Measurements from ENCODE around the gene POLD4. TPM values are rescaled to one million over a fixed set of nuclear protein-coding genes. Genes with fewer than 3 reads are reported as not detected.
A peak's percentile ranks its signal among the peaks of the same experiment; 100 is the strongest.

POLD4 gene
- total and polyA plus RNA-seq, 2 donors (not counting 1 experiment from before 2014, with no cell fraction given): 32.4 to 36.3 TPM

DNA sequence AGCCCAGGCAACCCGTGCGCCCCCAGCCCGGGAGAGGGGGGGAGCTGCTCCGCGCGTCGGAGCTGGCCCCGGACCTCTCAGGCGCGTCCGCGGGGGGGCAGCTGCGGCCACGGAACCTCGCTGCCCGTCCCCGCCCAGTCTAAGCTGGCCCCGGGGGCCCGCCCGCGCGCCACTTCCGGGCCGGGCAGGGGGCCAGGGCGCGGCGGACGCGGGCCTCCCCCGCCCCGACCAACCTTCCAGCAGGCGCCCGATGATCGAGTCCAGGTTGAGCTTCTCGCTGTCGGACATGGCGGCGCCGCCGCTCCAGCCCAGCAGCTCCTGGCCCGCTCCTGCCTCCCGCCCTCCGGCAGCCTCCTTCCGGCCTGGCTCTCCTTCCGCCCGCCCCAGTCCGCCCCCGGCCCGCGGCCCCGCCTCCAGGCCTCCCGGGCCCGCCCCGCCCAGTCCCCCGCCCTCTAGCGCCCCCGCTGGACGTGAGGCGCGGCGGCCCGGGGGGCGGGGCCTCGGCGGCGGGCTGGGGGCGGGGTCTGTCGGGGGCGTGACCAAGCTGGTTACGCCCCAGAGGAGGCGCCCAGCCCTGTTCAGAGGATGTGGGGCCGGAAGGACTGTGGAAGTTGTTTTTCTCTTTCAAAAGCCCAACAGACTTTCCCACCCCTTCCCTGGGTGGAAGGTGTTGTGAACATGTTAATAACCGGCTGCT lies 48.3 kb upstream of the POLD4 start, which contains the start of gene PPP1CA:
Gene PPP1CA, minus strand, starts transcription at position 364 of the 697 bp plus-strand sequence. Its CDS starts 76 bp downstream, at position 288.
- Histone ChIP-seq H4K20me1 (ENCODE audit: control insufficient read depth, extremely low read depth, insufficient read depth, low read length) (no peaks in the 10 kb centered on the region), H3K4me1 (ENCODE audit: control insufficient read depth, extremely low read depth, insufficient read depth, low read length) (peaks cover 6% of the 10 kb centered on the region), H3K4me2 (ENCODE audit: extremely low read depth, insufficient read depth, low read length) (peak within 1 kb of the TSS; percentile 94), H3K79me2 (ENCODE audit: control insufficient read depth, insufficient read depth, low read length) (peaks cover 24% of the 10 kb centered on the region), H3K9ac (ENCODE audit: insufficient read depth, low read length) (peak within 1 kb of the TSS; percentile 86), H3K4me3 (replicated peaks in 1 of 4; ENCODE audit: control extremely low read depth in 1 of 4, insufficient read depth in 1 of 4, low read depth in 3 of 4, low read length in 4 of 4) (peak within 1 kb of the TSS; percentile 80 to 99 (median 92)), H3K36me3 (ENCODE audit: control insufficient read depth, insufficient read depth, low read length) (peaks cover 20% of the 10 kb centered on the region), H2AFZ (ENCODE audit: low read length) (peak within 1 kb of the TSS; percentile 91), H3K27me3 (ENCODE audit: control insufficient read depth, insufficient read depth, low read length) (no peaks in the 10 kb centered on the region), H3K27ac (ENCODE audit: insufficient read depth, low read length) (peak within 1 kb of the TSS; percentile 89), H3K9me3 (ENCODE audit: control insufficient read depth, insufficient read depth, low read depth, low read length) (no peaks in the 10 kb centered on the region)
- TF ChIP-seq CTCF (conservative IDR thresholded peaks at IDR 0.05 in 1 of 2, IDR thresholded peaks at IDR 0.05 in 1 of 2; ENCODE audit: low read depth in 1 of 2, low read length in 2 of 2): no peak
- TF ChIP-seq EZH2 (IDR thresholded peaks at IDR 0.05; ENCODE audit: low read length, missing control alignments): no peak
- peak; percentile 79 to 88 for DNase-seq (ENCODE audit: low read depth in 2 of 2)

DNA sequence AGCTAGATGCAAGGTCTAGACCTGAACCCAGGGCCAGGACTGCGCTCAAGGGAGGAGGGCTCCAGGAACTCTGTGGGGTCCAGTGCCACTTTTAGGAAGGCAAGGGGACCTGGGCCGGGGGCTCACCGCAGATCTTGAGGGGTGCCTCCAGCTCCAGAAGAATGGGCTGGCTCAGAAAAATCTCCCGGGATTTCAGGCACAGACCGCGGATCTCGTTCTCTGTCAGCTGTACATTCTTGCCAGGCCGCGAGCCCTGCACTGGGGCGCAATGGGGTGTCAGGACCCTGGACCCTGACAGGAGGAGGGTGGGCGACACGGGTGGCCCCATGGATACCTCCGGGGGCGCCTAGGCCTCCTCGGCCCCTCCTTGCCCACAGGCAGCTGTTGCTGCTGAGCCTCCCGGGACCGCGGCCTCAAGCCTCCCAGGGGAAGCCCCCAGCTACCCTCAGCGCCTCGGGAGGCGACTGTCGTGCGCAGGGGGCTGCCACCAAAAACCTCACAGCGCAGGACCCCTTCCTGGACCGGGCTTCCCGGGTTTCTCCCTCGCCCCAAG lies 47.7 kb upstream of the POLD4 start:
- no peak for TF ChIP-seq CTCF (conservative IDR thresholded peaks at IDR 0.05 in 1 of 2, IDR thresholded peaks at IDR 0.05 in 1 of 2; ENCODE audit: low read depth in 1 of 2, low read length in 2 of 2)
- no peak for TF ChIP-seq EZH2 (IDR thresholded peaks at IDR 0.05; ENCODE audit: low read length, missing control alignments)
- Histone ChIP-seq H3K27ac (ENCODE audit: insufficient read depth, low read length) (peak overlapping the region; percentile 89), H3K4me3 (replicated peaks in 1 of 4; ENCODE audit: control extremely low read depth in 1 of 4, insufficient read depth in 1 of 4, low read depth in 3 of 4, low read length in 4 of 4) (peak overlapping the region; percentile 80 to 99 (median 92)), H3K9me3 (ENCODE audit: control insufficient read depth, insufficient read depth, low read depth, low read length) (no peaks in the 10 kb centered on the region), H3K36me3 (ENCODE audit: control insufficient read depth, insufficient read depth, low read length) (peaks cover 20% of the 10 kb centered on the region), H3K4me2 (ENCODE audit: extremely low read depth, insufficient read depth, low read length) (peak overlapping the region; percentile 94), H4K20me1 (ENCODE audit: control insufficient read depth, extremely low read depth, insufficient read depth, low read length) (no peaks in the 10 kb centered on the region), H3K4me1 (ENCODE audit: control insufficient read depth, extremely low read depth, insufficient read depth, low read length) (peaks cover 6% of the 10 kb centered on the region), H2AFZ (ENCODE audit: low read length) (no peak overlapping the region), H3K9ac (ENCODE audit: insufficient read depth, low read length) (peak overlapping the region; percentile 86), H3K79me2 (ENCODE audit: control insufficient read depth, insufficient read depth, low read length) (peaks cover 24% of the 10 kb centered on the region), H3K27me3 (ENCODE audit: control insufficient read depth, insufficient read depth, low read length) (no peaks in the 10 kb centered on the region)
- no peak for DNase-seq (ENCODE audit: low read depth in 2 of 2)

GRCh38 chr11:67400251-67400941 lies 47.0 kb upstream of the POLD4 start:
- Histone ChIP-seq H3K4me2 (ENCODE audit: extremely low read depth, insufficient read depth, low read length) (peak overlapping the region; percentile 94), H3K4me1 (ENCODE audit: control insufficient read depth, extremely low read depth, insufficient read depth, low read length) (peaks cover 6% of the 10 kb centered on the region), H3K9me3 (ENCODE audit: control insufficient read depth, insufficient read depth, low read depth, low read length) (no peaks in the 10 kb centered on the region), H2AFZ (ENCODE audit: low read length) (no peak overlapping the region), H3K4me3 (replicated peaks in 1 of 4; ENCODE audit: control extremely low read depth in 1 of 4, insufficient read depth in 1 of 4, low read depth in 3 of 4, low read length in 4 of 4) (peak overlapping the region; percentile 80 to 99 (median 92)), H3K27ac (ENCODE audit: insufficient read depth, low read length) (peak overlapping the region; percentile 89), H3K79me2 (ENCODE audit: control insufficient read depth, insufficient read depth, low read length) (peaks cover 24% of the 10 kb centered on the region), H3K36me3 (ENCODE audit: control insufficient read depth, insufficient read depth, low read length) (peaks cover 20% of the 10 kb centered on the region), H4K20me1 (ENCODE audit: control insufficient read depth, extremely low read depth, insufficient read depth, low read length) (no peaks in the 10 kb centered on the region), H3K27me3 (ENCODE audit: control insufficient read depth, insufficient read depth, low read length) (no peaks in the 10 kb centered on the region), H3K9ac (ENCODE audit: insufficient read depth, low read length) (peak overlapping the region; percentile 86)
- no peak for TF ChIP-seq EZH2 (IDR thresholded peaks at IDR 0.05; ENCODE audit: low read length, missing control alignments)
- TF ChIP-seq CTCF (conservative IDR thresholded peaks at IDR 0.05 in 1 of 2, IDR thresholded peaks at IDR 0.05 in 1 of 2; ENCODE audit: low read depth in 1 of 2, low read length in 2 of 2): no peak
- no peak for DNase-seq (ENCODE audit: low read depth in 2 of 2)
